BJ (cell line): ENCODE data around the gene UBASH3B. TPM values are rescaled to one million over a fixed set of nuclear protein-coding genes. Genes with fewer than 3 reads are reported as not detected.

Experiments
- CTCF ChIA-PET: fragments of 350-600 bp; formaldehyde crosslinking; extraction: SDS; loops from one replicate; lab custom pipeline; 2021; ENCODE audit warnings: antibody characterized with exemption, inconsistent platforms; lab: Yijun Ruan, JAX
- POLR2A ChIA-PET: fragments of 300-600 bp; sonication (Branson Sonifier 250); formaldehyde crosslinking; extraction: SDS; loops from one replicate; lab custom pipeline; 2021; ENCODE audit warnings: antibody characterized with exemption; lab: Charles Lee
- DNase-seq: peaks from one replicate; pipeline ENCODE4 v3.0.0-alpha.2; 2011; ENCODE audit warnings: low read depth
- H3K27me3 ChIP-seq: 2 replicates; pipeline ENCODE4 v1.6.0; 2011; ENCODE audit warnings: low read length; ENCODE audit not compliant: control insufficient read depth, insufficient read depth
- H3K36me3 ChIP-seq: 2 replicates; pipeline ENCODE4 v1.5.1; 2011; ENCODE audit warnings: low read length; ENCODE audit not compliant: control insufficient read depth, insufficient read depth
- H3K4me3 ChIP-seq: 2 replicates; pipeline ENCODE4 v1.5.1; 2011; ENCODE audit warnings: low read depth, mild to moderate bottlenecking, control low read depth, low read length
- CTCF ChIP-seq: IDR thresholded peaks from 2 replicates; pipeline ENCODE4 v1.5.1; 2011; ENCODE audit warnings: low read depth, mild to moderate bottlenecking, control low read depth, inconsistent platforms, low read length, moderate library complexity; ENCODE audit not compliant: insufficient read depth
- polyA plus RNA-seq: library from polyadenylated mRNA; depleted of rRNA; stranded (reverse); fragments of >200 nt; gene quantifications from 2 replicates; pipeline ENCODE4 v1.2.3, GENCODE V29; 2011

Gene UBASH3B
- polyA plus RNA-seq, 1 experiment = 28.4 TPM

DNA sequence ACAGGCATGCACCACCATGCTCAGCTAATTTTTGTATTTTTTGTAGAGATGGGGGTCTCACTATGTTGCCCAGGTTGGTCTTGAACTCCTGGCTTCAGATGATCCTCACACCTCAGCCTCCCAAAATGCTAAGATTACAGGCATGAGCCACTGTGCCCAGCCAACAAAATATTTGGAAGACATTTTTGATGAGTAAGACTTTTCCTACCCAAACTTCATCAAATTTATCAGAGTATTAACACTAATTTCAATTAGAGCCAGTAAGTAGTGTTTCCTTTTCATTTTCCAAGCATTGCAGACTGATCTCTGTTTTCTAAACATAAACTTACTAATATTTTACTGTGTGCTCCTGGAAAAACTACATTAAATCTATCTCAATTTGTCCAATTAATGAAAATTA is 181.4 kb downstream of the UBASH3B start:
- TF ChIP-seq CTCF = no peak
- H3K4me3 ChIP-seq = no peak overlapping the region
- H3K36me3 ChIP-seq = no peaks in the 10 kb centered on the region
- ChIA-PET POLR2A (no interaction called here), CTCF (interaction anchor here (1.2 kb wide), 1 partner anchor 7 kb away, joined by 4 read pairs; no protein-coding TSS in a partner anchor)
- 0 out of 2 replicates have a peak, but pooled peaks cover under 1% of the 10 kb centered on the region for H3K27me3 ChIP-seq
- no peak for DNase-seq

DNA sequence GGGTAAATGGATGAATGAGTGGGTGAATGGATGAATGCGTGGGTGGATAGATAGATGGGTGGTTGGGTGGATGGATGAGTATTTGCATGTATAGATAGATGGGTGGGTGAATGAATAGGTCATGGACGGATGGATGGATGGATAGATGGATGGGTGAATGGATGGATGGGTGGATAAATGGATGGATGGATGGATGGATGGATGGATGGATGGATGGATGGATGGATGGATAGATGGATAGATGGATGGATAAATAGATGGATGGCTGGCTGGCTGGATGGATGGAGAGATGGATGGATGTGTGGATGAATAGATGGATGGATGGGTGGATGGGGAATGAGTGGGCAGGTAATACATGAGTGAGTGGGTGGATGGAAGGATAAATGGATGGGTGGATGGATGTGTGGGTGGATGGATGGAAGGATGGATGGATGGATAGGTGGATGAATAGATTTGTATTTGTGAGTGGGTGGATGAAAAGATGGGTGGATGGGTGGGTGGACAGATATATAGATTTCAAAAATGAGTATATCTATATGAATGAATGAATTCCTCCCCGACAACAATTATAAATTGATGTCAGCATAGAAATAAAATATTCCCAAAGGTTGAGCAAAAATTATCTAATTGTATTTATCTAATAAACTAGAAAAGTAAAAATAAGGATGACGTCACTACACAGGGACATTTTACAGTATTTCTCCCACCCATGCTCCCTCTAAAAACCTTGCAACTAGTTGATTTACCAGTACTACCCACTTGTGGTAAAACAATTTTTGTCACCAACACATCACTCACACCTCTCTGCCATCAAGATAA is 182.2 kb downstream of the UBASH3B start:
- no peaks in the 10 kb centered on the region for H3K36me3 ChIP-seq
- POLR2A ChIA-PET = no interaction called here
- no peak overlapping the region for H3K4me3 ChIP-seq
- no peak for TF ChIP-seq CTCF
- DNase-seq = no peak
- 0 out of 2 replicates have a peak, but pooled peaks cover 1% of the 10 kb centered on the region for H3K27me3 ChIP-seq
- CTCF ChIA-PET = no interaction called here

DNA sequence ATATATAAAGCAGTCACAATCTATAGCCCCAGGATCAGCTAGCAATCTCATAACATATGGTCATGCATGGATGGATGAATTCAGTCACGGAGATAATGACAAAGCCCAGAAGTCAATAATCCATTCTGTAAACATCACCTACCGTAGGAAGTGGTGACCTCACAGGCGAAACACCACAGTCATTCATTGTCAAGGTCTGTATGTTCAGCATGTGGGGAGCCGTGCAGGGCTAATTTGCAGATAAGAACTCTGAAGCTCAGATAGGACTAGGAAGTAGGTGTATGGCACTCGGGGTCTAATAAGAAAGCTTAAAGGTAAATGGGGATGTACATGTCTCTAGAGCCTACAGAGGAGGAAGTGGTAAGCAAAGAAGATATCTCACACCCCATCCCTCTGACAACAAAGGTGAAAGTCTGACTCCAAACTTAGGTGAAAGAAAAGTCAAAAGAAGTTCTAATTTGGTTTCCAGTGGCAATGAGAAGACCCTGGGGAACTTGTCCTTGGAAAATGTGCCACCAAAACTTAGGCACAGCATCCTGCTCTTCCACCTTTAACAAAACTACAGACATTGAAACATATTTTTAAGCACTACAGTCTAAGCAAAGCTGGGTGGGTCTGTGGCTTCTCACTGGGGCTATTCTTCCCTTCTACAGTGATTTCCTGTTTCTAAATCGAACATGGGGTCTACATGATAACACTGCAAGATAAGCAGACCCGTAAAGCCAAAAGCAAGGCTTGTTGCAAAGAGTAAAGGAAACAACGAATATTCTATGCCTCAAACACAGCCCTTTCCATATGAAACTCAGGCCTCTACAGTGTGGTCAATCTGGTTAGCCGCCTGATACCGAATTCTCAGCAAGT is 188.0 kb downstream of the UBASH3B start:
- H3K36me3 ChIP-seq = no peaks in the 10 kb centered on the region
- no peak overlapping the region for H3K4me3 ChIP-seq
- ChIA-PET CTCF (interaction anchor here (1.2 to 1.9 kb wide), 4 partner anchors 7 to 13 kb away, joined by 3 to 7 read pairs (median 5); no protein-coding TSS in a partner anchor), POLR2A (no interaction called here)
- DNase-seq = no peak
- H3K27me3 ChIP-seq = peaks cover 1% of the 10 kb centered on the region; the same call in 1 of the 2 replicates
- no peak for TF ChIP-seq CTCF

DNA sequence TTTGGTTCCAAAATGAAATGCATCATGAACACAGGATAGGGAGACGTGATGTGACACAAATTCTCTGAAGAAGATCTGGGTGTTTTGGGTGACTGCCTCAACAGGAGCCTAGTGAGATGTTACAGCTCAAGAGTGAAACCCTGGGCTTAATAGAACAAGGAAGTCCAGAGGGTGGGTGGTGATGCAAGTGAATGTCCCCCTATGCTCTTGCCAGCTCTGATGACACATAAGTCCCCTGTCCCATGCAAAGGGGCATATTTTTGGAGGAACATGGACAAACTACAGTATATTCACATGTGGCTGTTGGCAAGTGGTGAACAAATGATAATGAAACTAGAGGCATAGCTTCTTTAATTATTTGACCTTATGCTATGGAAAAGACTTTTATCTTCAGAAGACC is 191.9 kb downstream of the UBASH3B start:
- no peaks in the 10 kb centered on the region; the same call in 1 of the 2 replicates for H3K27me3 ChIP-seq
- CTCF ChIA-PET = interaction anchor here (0.6 to 1.5 kb wide), 5 partner anchors 17 to 215 kb away, joined by 3 to 4 read pairs (median 3); no protein-coding TSS in a partner anchor
- H3K4me3 ChIP-seq = no peak overlapping the region
- no peak for TF ChIP-seq CTCF
- DNase-seq = no peak
- POLR2A ChIA-PET = no interaction called here
- H3K36me3 ChIP-seq = no peaks in the 10 kb centered on the region
